Breast epithelium (tissue), 4 donors: ENCODE results near the gene PIGW. TPM values are rescaled to one million over a fixed set of nuclear protein-coding genes. Genes with fewer than 3 reads are reported as not detected.

Source experiments
- DNase-seq, 2 donors: peaks; one replicate each; pipeline ENCODE4 v3.0.0-alpha.2; 2019; ENCODE audit warnings: low spot score in 2 of 2
- H3K27ac ChIP-seq, 2 donors: fragments of 200-600 bp; sonication (generic) in 1 of 2; one replicate each; pipeline ENCODE4 v1.5.1; 2016 to 2019; ENCODE audit warnings: mild to moderate bottlenecking in 1 of 2
- H3K27me3 ChIP-seq, 2 donors: fragments of 200-600 bp; sonication (generic) in 1 of 2; one replicate each; pipeline versions ENCODE4 v1.5.1 to v1.6.0; 2017 to 2019; ENCODE audit warnings: control low read depth in 1 of 2, mild to moderate bottlenecking in 1 of 2
- H3K36me3 ChIP-seq: fragments of 200-600 bp; one replicate; pipeline ENCODE4 v1.5.1; 2019
- H3K4me1 ChIP-seq, 2 donors: fragments of 200-600 bp; sonication (generic); one replicate each; pipeline ENCODE4 v1.5.1; 2016 to 2019; ENCODE audit warnings: control low read depth in 1 of 2
- H3K4me3 ChIP-seq, 3 donors: fragments of 200-600 bp; sonication (generic); 1 replicate in 2 of 3; 2 replicates in 1 of 3; pipeline ENCODE4 v1.5.1; 2016 to 2019; ENCODE audit warnings: mild to moderate bottlenecking in 3 of 3, moderate library complexity in 2 of 3
- H3K9me3 ChIP-seq, 2 donors: fragments of 200-600 bp; sonication (generic) in 1 of 2; one replicate each; pipeline ENCODE4 v1.5.1; 2016 to 2019; ENCODE audit warnings: control low read depth in 1 of 2
- CTCF ChIP-seq, 3 donors: fragments of 450-650 bp; IDR thresholded peaks; one replicate each; pipeline ENCODE4 v1.5.1; 2016 to 2017; ENCODE audit warnings: antibody characterized with exemption in 3 of 3, mild to moderate bottlenecking in 3 of 3, moderate library complexity in 3 of 3
- POLR2A ChIP-seq: fragments of 450-650 bp; IDR thresholded peaks from one replicate; pipeline ENCODE4 v1.6.1; 2016; ENCODE audit warnings: antibody characterized with exemption, mild to moderate bottlenecking, moderate library complexity
- POLR2AphosphoS5 ChIP-seq, 3 donors: sonication (generic); formaldehyde crosslinking; IDR thresholded peaks; one replicate each; pipeline ENCODE4 v1.6.1; 2017; ENCODE audit warnings: antibody characterized with exemption in 3 of 3
- intact Hi-C: fragments of 100-400 bp; cut with DNase I; formaldehyde crosslinking; loops from one replicate; pipeline ENCODE4 v1.15.1; 2023; ENCODE audit warnings: low total_unique reads
- total RNA-seq, 3 donors: library from RNA; depleted of rRNA; stranded (reverse); fragments of >200 nt; gene quantifications; one replicate each; pipeline ENCODE4 v1.1.0, GENCODE V29; 2016

The PIGW gene
- total RNA-seq, 3 donors from 2014 or later: 4.0 to 6.2 (median 5.1) TPM

GRCh38 chr17:36514856-36515255, 19.9 kb upstream of the PIGW start:
- Histone ChIP-seq H3K27ac (no peak overlapping the region), H3K27me3 (no peaks in the 10 kb centered on the region), H3K4me3 (no peak overlapping the region), H3K4me1 (no peaks in the 10 kb centered on the region), H3K36me3 (no peaks in the 10 kb centered on the region), H3K9me3 (no peaks in the 10 kb centered on the region)
- intact Hi-C loops: no loop called here
- no peak for DNase-seq
- TF ChIP-seq POLR2AphosphoS5 (IDR thresholded peaks at IDR 0.05): no peak

- DNase-seq: no peak
- H3K27me3 ChIP-seq: no peaks in the 10 kb centered on the region
- intact Hi-C loops: no loop called here
- no peaks in the 10 kb centered on the region for H3K36me3 ChIP-seq
- no peaks in the 10 kb centered on the region for H3K4me1 ChIP-seq
- H3K4me3 ChIP-seq: no peak overlapping the region
- no peaks in the 10 kb centered on the region for H3K9me3 ChIP-seq
- H3K27ac ChIP-seq: no peak overlapping the region
- TF ChIP-seq POLR2A: no peak
These were observed 18.9 kb upstream of the PIGW start for GRCh38 chr17:36515837-36516236.

- Histone ChIP-seq H3K27me3 (no peaks in the 10 kb centered on the region), H3K36me3 (no peaks in the 10 kb centered on the region), H3K4me1 (no peaks in the 10 kb centered on the region), H3K27ac (no peak overlapping the region), H3K4me3 (no peak overlapping the region), H3K9me3 (no peaks in the 10 kb centered on the region)
- intact Hi-C loops: no loop called here
- no peak for TF ChIP-seq POLR2AphosphoS5 (IDR thresholded peaks at IDR 0.05)
- TF ChIP-seq CTCF (IDR thresholded peaks at IDR 0.05): no peak
- TF ChIP-seq POLR2A: no peak
- no peak for DNase-seq
These were observed 11.7 kb upstream of the PIGW start for GRCh38 chr17:36523113-36523512.

- Histone ChIP-seq H3K27ac (no peak overlapping the region), H3K36me3 (no peaks in the 10 kb centered on the region), H3K4me3 (no peak overlapping the region), H3K9me3 (no peaks in the 10 kb centered on the region), H3K4me1 (no peaks in the 10 kb centered on the region), H3K27me3 (no peaks in the 10 kb centered on the region)
- TF ChIP-seq POLR2A (no peak), POLR2AphosphoS5 (IDR thresholded peaks at IDR 0.05) (no peak)
- intact Hi-C loops: no loop called here
- no peak for DNase-seq
These were observed 10.3 kb upstream of the PIGW start for GRCh38 chr17:36524428-36524876.

- intact Hi-C loops: no loop called here
- no peaks in the 10 kb centered on the region for H3K27me3 ChIP-seq
- H3K27ac ChIP-seq: no peak overlapping the region
- no peaks in the 10 kb centered on the region for H3K36me3 ChIP-seq
- no peak overlapping the region for H3K4me3 ChIP-seq
- H3K9me3 ChIP-seq: no peaks in the 10 kb centered on the region
- DNase-seq: no peak
- no peaks in the 10 kb centered on the region for H3K4me1 ChIP-seq
- no peak for TF ChIP-seq POLR2AphosphoS5 (IDR thresholded peaks at IDR 0.05)
- TF ChIP-seq CTCF (IDR thresholded peaks at IDR 0.05): no peak
- no peak for TF ChIP-seq POLR2A
These were observed 9.7 kb upstream of the PIGW start for GRCh38 chr17:36525113-36525512.

- Histone ChIP-seq H3K27ac (no peak overlapping the region), H3K27me3 (no peaks in the 10 kb centered on the region), H3K36me3 (no peaks in the 10 kb centered on the region), H3K4me1 (no peaks in the 10 kb centered on the region), H3K4me3 (no peak overlapping the region), H3K9me3 (no peaks in the 10 kb centered on the region)
- TF ChIP-seq POLR2A (no peak), CTCF (IDR thresholded peaks at IDR 0.05) (no peak), POLR2AphosphoS5 (IDR thresholded peaks at IDR 0.05) (no peak)
- DNase-seq: no peak
- intact Hi-C loops: no loop called here
These were observed 8.9 kb upstream of the PIGW start for GRCh38 chr17:36525888-36526287.
